ENCODE data around the gene SLC13A1. TPM values are rescaled to one million over a fixed set of nuclear protein-coding genes. Genes with fewer than 3 reads are reported as not detected.
A peak's percentile ranks its signal among the peaks of the same experiment; 100 is the strongest.

Gene SLC13A1
- total RNA-seq, 1 donor from 2014 or later, result not detected

- Mint-ChIP-seq H3K27ac (no peak overlapping the region), H3K36me3 (no peaks in the 10 kb centered on the region), H3K27me3 (ENCODE audit: low read depth) (no peaks in the 10 kb centered on the region), H3K4me1 (no peaks in the 10 kb centered on the region), H3K4me3 (no peak overlapping the region), H3K9me3 (no peaks in the 10 kb centered on the region)
- peak; percentile 40 to 78 for DNase-seq (ENCODE audit: low spot score in 2 of 2, unreplicated experiment in 2 of 2)
- peak; percentile 89 for TF ChIP-seq CTCF (IDR thresholded peaks at IDR 0.05; ENCODE audit: unreplicated experiment)
Observed at GRCh38 chr7:123154231-123154860, 45.4 kb downstream of the SLC13A1 start.

GRCh38 chr7:123151443-123151842, 48.3 kb downstream of the SLC13A1 start:
- H3K4me3 Mint-ChIP-seq, result no peak overlapping the region
- no peaks in the 10 kb centered on the region for H3K9me3 Mint-ChIP-seq

GRCh38 chr7:123148813-123149212, 51.0 kb downstream of the SLC13A1 start:
- Mint-ChIP-seq H3K4me1 (no peaks in the 10 kb centered on the region), H3K9me3 (no peaks in the 10 kb centered on the region), H3K36me3 (no peaks in the 10 kb centered on the region), H3K27me3 (ENCODE audit: low read depth) (peaks cover 10% of the 10 kb centered on the region), H3K27ac (no peak overlapping the region), H3K4me3 (no peak overlapping the region)
- no peak for DNase-seq (ENCODE audit: low spot score in 2 of 2, unreplicated experiment in 2 of 2)
- no peak for TF ChIP-seq CTCF (IDR thresholded peaks at IDR 0.05; ENCODE audit: unreplicated experiment)

More at GRCh38 chr7:123151443-123151842, 48.3 kb downstream of the SLC13A1 start:
- H3K36me3 Mint-ChIP-seq, result no peaks in the 10 kb centered on the region
- DNase-seq (ENCODE audit: low spot score in 2 of 2, unreplicated experiment in 2 of 2), result no peak
- H3K27me3 Mint-ChIP-seq (ENCODE audit: low read depth), result no peaks in the 10 kb centered on the region
- no peak overlapping the region for H3K27ac Mint-ChIP-seq
- TF ChIP-seq CTCF (IDR thresholded peaks at IDR 0.05; ENCODE audit: unreplicated experiment), result no peak
- no peaks in the 10 kb centered on the region for H3K4me1 Mint-ChIP-seq

- Mint-ChIP-seq H3K36me3 (no peaks in the 10 kb centered on the region), H3K4me3 (no peak overlapping the region), H3K27ac (no peak overlapping the region), H3K9me3 (peaks cover 4% of the 10 kb centered on the region), H3K4me1 (peaks cover 4% of the 10 kb centered on the region), H3K27me3 (ENCODE audit: low read depth) (peaks cover 25% of the 10 kb centered on the region)
- DNase-seq (ENCODE audit: low spot score in 2 of 2, unreplicated experiment in 2 of 2), result no peak
- TF ChIP-seq CTCF (IDR thresholded peaks at IDR 0.05; ENCODE audit: unreplicated experiment), result no peak
Observed at GRCh38 chr7:123143252-123144006, 56.3 kb downstream of the SLC13A1 start.

- peaks cover 4% of the 10 kb centered on the region for H3K9me3 Mint-ChIP-seq
- no peaks in the 10 kb centered on the region for H3K36me3 Mint-ChIP-seq
- no peak overlapping the region for H3K4me3 Mint-ChIP-seq
- H3K4me1 Mint-ChIP-seq, result peaks cover 4% of the 10 kb centered on the region
- DNase-seq (ENCODE audit: low spot score in 2 of 2, unreplicated experiment in 2 of 2), result no peak
- H3K27ac Mint-ChIP-seq, result no peak overlapping the region
- peaks cover 25% of the 10 kb centered on the region for H3K27me3 Mint-ChIP-seq (ENCODE audit: low read depth)
- TF ChIP-seq CTCF (IDR thresholded peaks at IDR 0.05; ENCODE audit: unreplicated experiment), result no peak
Observed at GRCh38 chr7:123140561-123140960, 59.2 kb downstream of the SLC13A1 start.

Data from mesothelial cell of epicardium (in vitro differentiated cells).